Fibroblast of peridontal ligament (primary cell): ENCODE data around the gene OR5A2.
"Not testable (repeated sequence)": the region's sequence is repeated elsewhere in the genome, so short reads cannot be mapped to it uniquely, and the experiment has no call there.

Experiments
- DNase-seq: peaks from one replicate; pipeline ENCODE4 v3.0.0-alpha.2; 2010; ENCODE audit errors: extremely low read depth

OR5A2 gene

DNA sequence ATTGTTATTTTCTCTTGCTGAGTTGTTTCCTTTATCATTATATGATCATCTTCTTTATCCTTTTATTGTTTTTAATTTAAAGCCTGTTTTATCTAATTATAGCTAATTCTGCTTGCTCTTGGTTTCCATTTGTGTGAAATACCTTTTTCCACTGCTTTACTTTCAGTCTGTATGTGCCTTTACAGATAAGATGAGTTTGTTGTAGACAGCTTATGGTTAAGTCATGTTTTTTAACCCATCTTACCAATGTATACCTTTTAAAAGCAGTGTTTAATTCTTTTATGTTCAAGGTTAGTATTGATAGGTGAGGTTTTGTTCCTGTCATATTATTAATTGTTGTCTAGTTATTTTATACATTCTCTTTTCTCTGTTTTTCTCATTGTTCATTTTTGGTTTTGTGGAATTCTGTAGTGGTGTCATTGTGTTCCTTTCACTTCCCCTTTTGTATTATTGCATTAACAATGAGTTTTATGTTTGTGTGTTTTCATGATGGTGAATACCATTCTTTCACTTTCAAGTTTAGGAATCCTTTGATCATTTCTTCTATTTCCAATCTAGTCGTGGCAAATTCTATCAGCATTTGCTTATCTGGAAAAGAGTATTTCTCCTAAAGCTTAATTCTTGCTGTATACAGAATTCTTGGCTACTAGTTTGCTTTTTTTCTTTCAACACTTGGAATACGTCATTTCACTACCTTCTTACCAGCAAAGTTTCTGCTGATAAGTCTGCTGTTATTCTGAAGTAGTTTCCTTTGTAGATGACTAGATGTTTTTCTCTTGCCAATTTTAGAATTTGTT is 45.8 kb downstream of the OR5A2 start:
- DNase-seq = no peak

DNA sequence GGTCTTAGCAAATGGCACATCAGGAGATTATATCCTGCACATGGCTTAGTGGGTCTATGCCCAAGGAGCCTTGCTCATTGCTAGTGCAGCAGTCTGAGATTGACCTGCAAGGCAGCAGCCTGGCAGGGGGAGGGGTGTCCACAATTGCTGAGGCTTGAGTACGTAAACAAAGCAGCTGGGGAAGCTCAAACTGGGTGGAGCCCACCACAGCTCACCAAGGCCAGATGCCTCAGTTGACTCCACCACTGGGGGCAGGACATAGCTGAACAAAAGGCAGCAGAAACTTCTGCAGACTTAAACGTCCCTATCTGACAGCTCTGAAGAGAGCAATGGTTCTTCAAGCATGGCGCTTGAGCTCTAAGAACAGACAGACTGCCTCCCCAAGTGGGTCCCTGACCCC is 53.9 kb downstream of the OR5A2 start:
- DNase-seq = not testable (repeated sequence)

DNA sequence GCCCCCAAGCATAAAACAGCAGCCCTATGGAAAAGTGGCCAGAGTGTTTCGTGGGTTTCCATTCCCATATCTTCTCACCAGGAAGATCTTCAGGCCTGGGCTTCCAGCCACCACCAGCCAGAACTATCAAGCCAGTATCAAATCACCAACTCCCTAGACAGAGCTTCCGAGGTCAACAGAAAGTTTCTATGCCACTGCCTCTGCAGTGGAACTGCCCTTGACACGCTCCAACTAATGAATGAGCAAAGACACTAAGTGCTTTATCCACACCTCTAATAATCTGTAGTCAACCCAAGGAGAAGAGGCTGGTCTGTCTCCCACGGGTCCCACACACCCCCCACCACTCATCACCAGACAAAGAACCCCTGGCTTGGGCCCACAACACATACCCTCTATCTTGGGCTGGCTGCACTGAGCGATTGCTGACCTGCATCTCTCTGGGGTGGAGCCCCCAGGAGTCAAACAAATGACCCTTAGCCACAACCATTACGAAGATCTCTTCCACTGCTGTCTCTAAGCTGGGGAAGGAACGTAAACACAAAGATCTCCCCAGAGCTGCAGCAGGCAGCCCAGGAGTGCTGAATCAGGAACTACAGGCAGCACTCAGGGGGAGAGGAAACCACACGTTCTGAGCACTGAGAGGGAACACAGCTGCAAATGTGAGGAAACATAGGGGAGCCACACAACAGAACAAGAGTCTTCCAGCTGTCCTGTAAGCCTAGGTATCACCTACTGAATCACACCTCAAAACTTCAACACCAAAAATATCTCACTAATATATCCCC is 57.8 kb downstream of the OR5A2 start:
- no peak for DNase-seq
